ENCODE measurements around the gene CYTH4.

DNA sequence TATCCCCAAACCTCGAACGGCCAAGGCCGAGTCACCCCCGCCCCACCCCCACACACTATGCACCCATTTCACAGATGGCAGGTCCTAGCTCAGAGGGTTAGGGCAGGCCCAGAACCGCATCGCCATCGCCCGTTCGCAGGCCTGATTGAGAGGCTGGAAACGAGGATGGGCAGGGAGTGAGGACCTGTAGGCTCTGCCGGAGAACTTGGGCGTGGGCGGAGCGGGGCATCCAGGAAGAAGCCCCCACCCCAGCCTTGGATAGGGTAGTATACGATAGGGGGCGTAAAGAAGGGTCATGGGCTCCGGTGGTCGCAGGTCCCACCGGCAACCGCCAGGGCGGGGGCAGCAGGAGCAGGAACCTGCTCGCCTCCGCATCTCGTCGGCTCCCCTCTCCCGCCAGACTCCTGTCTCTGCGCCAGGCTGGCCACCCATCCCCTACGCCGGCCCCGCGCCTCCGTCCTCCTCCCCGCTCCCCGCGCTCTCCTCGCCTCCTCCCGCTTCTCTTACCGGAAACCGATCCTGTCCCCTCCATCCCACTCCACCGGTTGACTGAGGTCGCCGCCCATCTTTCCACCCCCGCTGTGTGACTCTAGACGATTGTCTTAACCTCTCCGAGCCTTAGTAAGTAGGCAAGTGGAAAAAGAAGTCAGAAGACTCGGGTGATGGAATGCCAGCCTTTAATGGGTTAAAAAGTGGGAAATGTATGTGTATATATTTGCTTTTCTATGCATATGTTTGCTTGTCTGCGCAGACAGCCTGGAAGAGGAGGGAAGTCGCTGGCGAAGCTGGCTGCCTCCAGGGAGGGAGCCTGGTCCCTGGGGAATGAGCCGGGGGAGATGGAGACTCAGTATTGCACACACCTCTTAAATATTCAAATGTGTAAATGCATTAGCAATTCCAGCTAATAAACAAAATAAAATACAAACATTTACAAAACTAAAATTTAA lies 52.8 kb downstream of the CYTH4 start:
- TF ChIP-seq POLR2A (IDR thresholded peaks at IDR 0.05) = no peak
- TF ChIP-seq, protein P1, sequence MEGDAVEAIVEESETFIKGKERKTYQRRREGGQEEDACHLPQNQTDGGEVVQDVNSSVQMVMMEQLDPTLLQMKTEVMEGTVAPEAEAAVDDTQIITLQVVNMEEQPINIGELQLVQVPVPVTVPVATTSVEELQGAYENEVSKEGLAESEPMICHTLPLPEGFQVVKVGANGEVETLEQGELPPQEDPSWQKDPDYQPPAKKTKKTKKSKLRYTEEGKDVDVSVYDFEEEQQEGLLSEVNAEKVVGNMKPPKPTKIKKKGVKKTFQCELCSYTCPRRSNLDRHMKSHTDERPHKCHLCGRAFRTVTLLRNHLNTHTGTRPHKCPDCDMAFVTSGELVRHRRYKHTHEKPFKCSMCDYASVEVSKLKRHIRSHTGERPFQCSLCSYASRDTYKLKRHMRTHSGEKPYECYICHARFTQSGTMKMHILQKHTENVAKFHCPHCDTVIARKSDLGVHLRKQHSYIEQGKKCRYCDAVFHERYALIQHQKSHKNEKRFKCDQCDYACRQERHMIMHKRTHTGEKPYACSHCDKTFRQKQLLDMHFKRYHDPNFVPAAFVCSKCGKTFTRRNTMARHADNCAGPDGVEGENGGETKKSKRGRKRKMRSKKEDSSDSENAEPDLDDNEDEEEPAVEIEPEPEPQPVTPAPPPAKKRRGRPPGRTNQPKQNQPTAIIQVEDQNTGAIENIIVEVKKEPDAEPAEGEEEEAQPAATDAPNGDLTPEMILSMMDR (IDR thresholded peaks at IDR 0.05) = no peak
